HepG2 (cell line): ENCODE data around the gene GPR173. TPM values are rescaled to one million over a fixed set of nuclear protein-coding genes. Genes with fewer than 3 reads are reported as not detected.

Source experiments
- ATAC-seq: fragments of 200-7000 bp; cut with Tn5 transposase; 3 replicates; pipeline ENCODE4 v1.9.1; 2020; ENCODE audit warnings: mild to moderate bottlenecking, moderate library complexity
- BruUV-seq: library from RNA; stranded (reverse); fragments of 400-500 nt; replicated peaks from 2 replicates; lab custom pipeline; 2021; lab: Mats Ljungman, UMichigan
- CTCF ChIA-PET: fragments of 300-600 bp; formaldehyde crosslinking; extraction: SDS; loops from one replicate; lab custom pipeline; 2021; ENCODE audit warnings: low total read pairs, inconsistent platforms, low intra/inter-chr PET ratio; lab: Yijun Ruan, JAX
- POLR2A ChIA-PET: fragments of 350-600 bp; sonication (Branson Sonifier 250); formaldehyde crosslinking; loops from one replicate; lab custom pipeline; 2020; ENCODE audit warnings: antibody characterized with exemption, inconsistent platforms; lab: Yijun Ruan, JAX
- DNase-seq: peaks from one replicate; pipeline ENCODE4 v3.0.0-alpha.2; 2015; ENCODE audit warnings: low spot score
- FAIRE-seq: peaks from 3 replicates; lab custom pipeline; 2011; peaks lifted over from hg19 to GRCh38; lab: Jason Lieb, UNC
- H2AFZ ChIP-seq: one replicate; pipeline ENCODE4 v1.6.1; 2011; ENCODE audit warnings: low read length, inconsistent platforms
- H3K27ac ChIP-seq: fragments of 300-600 bp; 3 replicates; pipeline ENCODE4 v1.8.0; 2011; ENCODE audit warnings: mixed run types, mild to moderate bottlenecking, mixed read lengths, low read length, inconsistent platforms; ENCODE audit not compliant: insufficient read depth; ENCODE audit errors: extremely low read length
- H3K27me3 ChIP-seq, 2 experiments: fragments of 200-600 bp in 1 of 2; 2 replicates in 1 of 2; 3 replicates in 1 of 2; pipeline versions ENCODE4 v1.6.0 to v1.8.0; 2011; ENCODE audit warnings: low read length in 2 of 2, mild to moderate bottlenecking in 2 of 2, moderate library complexity in 2 of 2, inconsistent platforms in 1 of 2; ENCODE audit not compliant: insufficient read depth in 2 of 2, control insufficient read depth in 1 of 2
- H3K36me3 ChIP-seq, 2 experiments: fragments of 200-600 bp in 1 of 2; replicated peaks in 1 of 2; 2 replicates in 1 of 2; 3 replicates in 1 of 2; pipeline versions ENCODE4 v1.5.1 to v1.8.0; 2011; ENCODE audit warnings: low read length in 2 of 2, inconsistent platforms in 1 of 2; ENCODE audit not compliant: insufficient read depth in 2 of 2, control insufficient read depth in 1 of 2
- H3K4me1 ChIP-seq: 2 replicates; pipeline ENCODE4 v1.5.1; 2012; ENCODE audit warnings: low read length, inconsistent platforms; ENCODE audit not compliant: insufficient read depth
- H3K4me2 ChIP-seq: 2 replicates; pipeline ENCODE4 v1.6.0; 2011; ENCODE audit warnings: low read depth, low read length, inconsistent platforms
- H3K4me3 ChIP-seq, 3 experiments: fragments of 200-600 bp in 1 of 3; sonication (generic), shearing (Covaris generic) in 1 of 3; replicated peaks in 1 of 3; 2 replicates each; pipeline ENCODE4 v1.5.1; 2011 to 2016; ENCODE audit warnings: low read length in 3 of 3, inconsistent platforms in 2 of 3, low read depth in 2 of 3, mild to moderate bottlenecking in 2 of 3, control low read depth in 1 of 3, mixed read lengths in 1 of 3; ENCODE audit not compliant: insufficient read depth in 1 of 3
- H3K79me2 ChIP-seq: one replicate; pipeline ENCODE4 v1.6.1; 2011; ENCODE audit warnings: low read length, inconsistent platforms; ENCODE audit not compliant: insufficient read depth
- H3K9ac ChIP-seq: 2 replicates; pipeline ENCODE4 v1.6.0; 2011; ENCODE audit warnings: mild to moderate bottlenecking, low read depth, low read length, inconsistent platforms; ENCODE audit not compliant: insufficient read depth
- H3K9me3 ChIP-seq: 2 replicates; pipeline ENCODE4 v1.5.1; 2012; ENCODE audit warnings: mild to moderate bottlenecking, low read length
- H4K20me1 ChIP-seq: 2 replicates; pipeline ENCODE4 v1.6.0; 2011; ENCODE audit warnings: inconsistent platforms, mild to moderate bottlenecking, low read length, moderate library complexity; ENCODE audit not compliant: insufficient read depth
- ATF5 ChIP-seq: sonication (generic); formaldehyde crosslinking; IDR thresholded peaks from 2 replicates; pipeline ENCODE4 v1.4.0; 2020; ENCODE audit warnings: mild to moderate bottlenecking, low read depth, missing genetic modification reagents
- BATF2 ChIP-seq: sonication (generic); formaldehyde crosslinking; IDR thresholded peaks from 2 replicates; pipeline ENCODE4 v1.8.0; 2022; ENCODE audit warnings: mild to moderate bottlenecking, missing genetic modification reagents, moderate library complexity
- CBX1 ChIP-seq: IDR thresholded peaks from one replicate; pipeline ENCODE4 v1.6.1; 2016; ENCODE audit warnings: antibody characterized with exemption, low read depth
- DNMT1 ChIP-seq: sonication (generic); formaldehyde crosslinking; IDR thresholded peaks from 2 replicates; pipeline ENCODE4 v1.5.1; 2020; ENCODE audit warnings: mild to moderate bottlenecking, missing genetic modification reagents
- FOXA1 ChIP-seq, 2 experiments: fragments of 450-650 bp in 1 of 2; sonication (generic) in 1 of 2; formaldehyde crosslinking in 1 of 2; IDR thresholded peaks; 2 replicates each; pipeline versions ENCODE4 v1.4.0 to v1.6.1; 2016 to 2020; ENCODE audit warnings: missing genetic modification reagents in 1 of 2
- FOXM1 ChIP-seq: sonication (generic); formaldehyde crosslinking; IDR thresholded peaks from 2 replicates; pipeline ENCODE4 v1.5.0; 2020; ENCODE audit warnings: missing genetic modification reagents
- MATR3 ChIP-seq: sonication (generic); formaldehyde crosslinking; IDR thresholded peaks from 2 replicates; pipeline ENCODE4 v1.4.0; 2020; ENCODE audit warnings: missing genetic modification reagents
- RFXAP ChIP-seq: sonication (generic); formaldehyde crosslinking; IDR thresholded peaks from 2 replicates; pipeline ENCODE4 v1.4.0; 2020; ENCODE audit warnings: missing genetic modification reagents, borderline replicate concordance
- TSC22D2 ChIP-seq: sonication (generic); formaldehyde crosslinking; IDR thresholded peaks from 2 replicates; pipeline ENCODE4 v1.5.1; 2020; ENCODE audit warnings: missing genetic modification reagents, mild to moderate bottlenecking, borderline replicate concordance
- XBP1 ChIP-seq: sonication (generic); formaldehyde crosslinking; IDR thresholded peaks from 2 replicates; pipeline ENCODE4 v1.5.0; 2020; ENCODE audit warnings: missing genetic modification reagents
- ZNF180 ChIP-seq: sonication (generic); formaldehyde crosslinking; IDR thresholded peaks from 2 replicates; pipeline ENCODE4 v1.4.0; 2020; ENCODE audit warnings: low read depth, missing genetic modification reagents, borderline replicate concordance
- ZNF343 ChIP-seq: sonication (generic); formaldehyde crosslinking; IDR thresholded peaks from 2 replicates; pipeline ENCODE4 v1.4.0; 2020; ENCODE audit warnings: mild to moderate bottlenecking, missing genetic modification reagents
- ZNF598 ChIP-seq: sonication (generic); formaldehyde crosslinking; IDR thresholded peaks from 2 replicates; pipeline ENCODE4 v1.5.1; 2020; ENCODE audit warnings: mild to moderate bottlenecking, missing genetic modification reagents, borderline replicate concordance
- ZNF652 ChIP-seq: IDR thresholded peaks from 2 replicates; pipeline ENCODE4 v1.6.1; 2016; ENCODE audit warnings: low read depth, borderline replicate concordance
- ZNF704 ChIP-seq: sonication (generic); formaldehyde crosslinking; IDR thresholded peaks from 2 replicates; pipeline ENCODE4 v1.8.1; 2023; ENCODE audit warnings: mild to moderate bottlenecking, inconsistent platforms, moderate library complexity, missing genetic modification reagents, borderline replicate concordance
- ZSCAN20 ChIP-seq: sonication (generic); formaldehyde crosslinking; IDR thresholded peaks from 2 replicates; pipeline ENCODE4 v1.4.0; 2020; ENCODE audit warnings: missing genetic modification reagents, mild to moderate bottlenecking, borderline replicate concordance
- WGBS: methylation state at CpG from one replicate; pipeline ENCODE4 v1.1.6; 2017; ENCODE audit warnings: low lambda C conversion rate; 5-methylcytosine and 5-hydroxymethylcytosine counted together
- in situ Hi-C: cut with HindIII; loops from 2 replicates; pipeline ENCODE4 v1.10.0; 2017; ENCODE audit warnings: low pct_unique_long_range_greater_than_20kb; ENCODE audit not compliant: extremely low pct_ligation_motif_present
- intact Hi-C: fragments of 100-400 bp; cut with micrococcal nuclease; formaldehyde crosslinking; loops from one replicate; pipeline ENCODE4 v1.10.0; 2022; ENCODE audit not compliant: unreplicated experiment
- polyA plus RNA-seq, 8 experiments: library from polyadenylated mRNA; depleted of rRNA in 3 of 8; stranded (reverse) in 7 of 8; unstranded in 1 of 8; fragments of >200 nt; fragmentation: Illumina TruSeq in 4 of 8; extraction: Trizol in 4 of 8; gene quantifications; 2 replicates each; pipeline versions ENCODE4 v1.2.1 to v1.2.3, GENCODE V29; 2011 to 2016; ENCODE audit warnings: low read depth in 4 of 8, missing spikeins in 1 of 8, mixed read lengths in 1 of 8; ENCODE audit not compliant: insufficient read depth in 1 of 8
- total RNA-seq, 5 experiments: library from RNA; depleted of rRNA; stranded (reverse); fragments of >200 nt; fragmentation: Illumina TruSeq; extraction: Trizol; gene quantifications; 2 replicates each; pipeline ENCODE4 v1.2.3, GENCODE V29; 2016; ENCODE audit warnings: low read depth in 1 of 5
- TF ChIP-seq, protein P1 (sequence below): sonication (generic); formaldehyde crosslinking; IDR thresholded peaks from 2 replicates; pipeline ENCODE4 v1.8.1; 2023; ENCODE audit warnings: mild to moderate bottlenecking, missing genetic modification reagents, borderline replicate concordance
- TF ChIP-seq, protein P2 (sequence below): IDR thresholded peaks from 2 replicates; pipeline ENCODE4 v1.6.1; 2016; ENCODE audit warnings: low read depth
- TF ChIP-seq, protein P3 (sequence below): sonication (generic); formaldehyde crosslinking; IDR thresholded peaks from 2 replicates; pipeline ENCODE4 v1.4.0; 2020; ENCODE audit warnings: mild to moderate bottlenecking, missing genetic modification reagents

Gene GPR173
- total and polyA plus RNA-seq, 2 of the 13 experiments (the other 11 are each of a cell fraction or from before 2014, with no cell fraction given), result 0.04 TPM; not detected in 1

GRCh38 chrX:53115550-53115874, 66.9 kb downstream of the GPR173 start (continued):
- no peak for TF ChIP-seq ZNF598
- no peak for TF ChIP-seq CBX1
- no peak for TF ChIP-seq BATF2 (CRISPR knock-in tag)

GRCh38 chrX:53116101-53116500, 67.5 kb downstream of the GPR173 start:
- Histone ChIP-seq H3K9me3 (no peaks in the 10 kb centered on the region), H3K27ac (no peak overlapping the region), H3K4me3 (no peak overlapping the region), H3K4me1 (no peaks in the 10 kb centered on the region)
- CTCF ChIA-PET, result no interaction called here
- in situ Hi-C loops, result no loop called here
- intact Hi-C loops, result no loop called here
- ATAC-seq (no peak), FAIRE-seq (no peak)
- WGBS, result 85% methylated on average over 2 of the region's 3 CpGs
- BruUV-seq, result no TSS peak
- TF ChIP-seq ZNF180 (no peak), ZNF652 (no peak), MATR3 (CRISPR knock-in tag) (no peak), ATF5 (CRISPR knock-in tag) (no peak), FOXM1 (CRISPR knock-in tag) (no peak), ZNF343 (CRISPR knock-in tag) (no peak), DNMT1 (CRISPR knock-in tag) (no peak), TSC22D2 (no peak), ZSCAN20 (CRISPR knock-in tag) (no peak), FOXA1 (IDR thresholded peaks at IDR 0.05) (no peak), FOXA1 (CRISPR knock-in tag; IDR thresholded peaks at IDR 0.05) (no peak), ZNF704 (no peak), XBP1 (CRISPR knock-in tag) (no peak), RFXAP (CRISPR knock-in tag) (no peak)
- TF ChIP-seq, protein P1, sequence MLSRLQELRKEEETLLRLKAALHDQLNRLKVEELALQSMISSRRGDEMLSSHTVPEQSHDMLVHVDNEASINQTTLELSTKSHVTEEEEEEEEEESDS, result no peak
- TF ChIP-seq, protein P2, sequence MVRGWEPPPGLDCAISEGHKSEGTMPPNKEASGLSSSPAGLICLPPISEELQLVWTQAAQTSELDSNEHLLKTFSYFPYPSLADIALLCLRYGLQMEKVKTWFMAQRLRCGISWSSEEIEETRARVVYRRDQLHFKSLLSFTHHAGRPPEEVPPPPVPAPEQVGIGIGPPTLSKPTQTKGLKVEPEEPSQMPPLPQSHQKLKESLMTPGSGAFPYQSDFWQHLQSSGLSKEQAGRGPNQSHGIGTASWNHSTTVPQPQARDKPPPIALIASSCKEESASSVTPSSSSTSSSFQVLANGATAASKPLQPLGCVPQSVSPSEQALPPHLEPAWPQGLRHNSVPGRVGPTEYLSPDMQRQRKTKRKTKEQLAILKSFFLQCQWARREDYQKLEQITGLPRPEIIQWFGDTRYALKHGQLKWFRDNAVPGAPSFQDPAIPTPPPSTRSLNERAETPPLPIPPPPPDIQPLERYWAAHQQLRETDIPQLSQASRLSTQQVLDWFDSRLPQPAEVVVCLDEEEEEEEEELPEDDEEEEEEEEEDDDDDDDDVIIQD (CRISPR knock-in tag), result no peak
- TF ChIP-seq, protein P3, sequence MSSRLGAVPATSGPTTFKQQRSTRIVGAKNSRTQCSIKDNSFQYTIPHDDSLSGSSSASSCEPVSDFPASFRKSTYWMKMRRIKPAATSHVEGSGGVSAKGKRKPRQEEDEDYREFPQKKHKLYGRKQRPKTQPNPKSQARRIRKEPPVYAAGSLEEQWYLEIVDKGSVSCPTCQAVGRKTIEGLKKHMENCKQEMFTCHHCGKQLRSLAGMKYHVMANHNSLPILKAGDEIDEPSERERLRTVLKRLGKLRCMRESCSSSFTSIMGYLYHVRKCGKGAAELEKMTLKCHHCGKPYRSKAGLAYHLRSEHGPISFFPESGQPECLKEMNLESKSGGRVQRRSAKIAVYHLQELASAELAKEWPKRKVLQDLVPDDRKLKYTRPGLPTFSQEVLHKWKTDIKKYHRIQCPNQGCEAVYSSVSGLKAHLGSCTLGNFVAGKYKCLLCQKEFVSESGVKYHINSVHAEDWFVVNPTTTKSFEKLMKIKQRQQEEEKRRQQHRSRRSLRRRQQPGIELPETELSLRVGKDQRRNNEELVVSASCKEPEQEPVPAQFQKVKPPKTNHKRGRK (CRISPR knock-in tag), result no peak
- TF ChIP-seq, all 625 proteins: peak for 0
- H3K9ac ChIP-seq, result no peak overlapping the region
- no peak overlapping the region for H2AFZ ChIP-seq
- POLR2A ChIA-PET, result no interaction called here
- no peak overlapping the region for H3K4me2 ChIP-seq
- H3K36me3 ChIP-seq, result no peaks in the 10 kb centered on the region
- no peak for DNase-seq
- no peaks in the 10 kb centered on the region for H4K20me1 ChIP-seq
- H3K27me3 ChIP-seq, result no peaks in the 10 kb centered on the region
- peaks cover 3% of the 10 kb centered on the region for H3K79me2 ChIP-seq
